Measurements from ENCODE around the gene WNT2B. TPM values are rescaled to one million over a fixed set of nuclear protein-coding genes. Genes with fewer than 3 reads are reported as not detected.

WNT2B gene
- total RNA-seq, 2 donors from 2014 or later = 3.2 to 19.7 TPM

GRCh38 chr1:112509660-112510178 is 954 bp downstream of the WNT2B start:
- TF ChIP-seq POLR2A (IDR thresholded peaks at IDR 0.05) = no peak
- TF ChIP-seq POLR2AphosphoS5 (IDR thresholded peaks at IDR 0.05) = no peak
- TF ChIP-seq, protein P1, sequence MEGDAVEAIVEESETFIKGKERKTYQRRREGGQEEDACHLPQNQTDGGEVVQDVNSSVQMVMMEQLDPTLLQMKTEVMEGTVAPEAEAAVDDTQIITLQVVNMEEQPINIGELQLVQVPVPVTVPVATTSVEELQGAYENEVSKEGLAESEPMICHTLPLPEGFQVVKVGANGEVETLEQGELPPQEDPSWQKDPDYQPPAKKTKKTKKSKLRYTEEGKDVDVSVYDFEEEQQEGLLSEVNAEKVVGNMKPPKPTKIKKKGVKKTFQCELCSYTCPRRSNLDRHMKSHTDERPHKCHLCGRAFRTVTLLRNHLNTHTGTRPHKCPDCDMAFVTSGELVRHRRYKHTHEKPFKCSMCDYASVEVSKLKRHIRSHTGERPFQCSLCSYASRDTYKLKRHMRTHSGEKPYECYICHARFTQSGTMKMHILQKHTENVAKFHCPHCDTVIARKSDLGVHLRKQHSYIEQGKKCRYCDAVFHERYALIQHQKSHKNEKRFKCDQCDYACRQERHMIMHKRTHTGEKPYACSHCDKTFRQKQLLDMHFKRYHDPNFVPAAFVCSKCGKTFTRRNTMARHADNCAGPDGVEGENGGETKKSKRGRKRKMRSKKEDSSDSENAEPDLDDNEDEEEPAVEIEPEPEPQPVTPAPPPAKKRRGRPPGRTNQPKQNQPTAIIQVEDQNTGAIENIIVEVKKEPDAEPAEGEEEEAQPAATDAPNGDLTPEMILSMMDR (IDR thresholded peaks at IDR 0.05) = no peak
- Histone ChIP-seq H3K27ac (no peak overlapping the region), H3K4me1 (replicated peaks) (no peaks in the 10 kb centered on the region), H3K36me3 (no peaks in the 10 kb centered on the region), H3K27me3 (replicated peaks; ENCODE audit: insufficient read depth) (no peaks in the 10 kb centered on the region), H3K9me3 (no peaks in the 10 kb centered on the region), H3K4me3 (no peak overlapping the region)
- no peak for DNase-seq (ENCODE audit: low spot score)
- intact Hi-C loops (cut with DNase I) = loop anchor here (10.0 kb wide), 1 partner anchor 165 kb away; the partner anchor contains the start of gene MOV10
- WGBS = 60% methylated on average over 16 of the region's 16 CpGs

- DNase-seq (ENCODE audit: low spot score) = no peak
- H3K4me1 ChIP-seq (replicated peaks) = no peaks in the 10 kb centered on the region
- no peak for TF ChIP-seq POLR2A (IDR thresholded peaks at IDR 0.05)
- no peak for TF ChIP-seq POLR2AphosphoS5 (IDR thresholded peaks at IDR 0.05)
- TF ChIP-seq, protein P1 (IDR thresholded peaks at IDR 0.05) = no peak
- H3K27me3 ChIP-seq (replicated peaks; ENCODE audit: insufficient read depth) = no peaks in the 10 kb centered on the region
- H3K9me3 ChIP-seq = no peaks in the 10 kb centered on the region
- H3K27ac ChIP-seq = no peak overlapping the region
- H3K36me3 ChIP-seq = no peaks in the 10 kb centered on the region
- no peak overlapping the region for H3K4me3 ChIP-seq
- 81% methylated on average over 7 of the region's 7 CpGs for WGBS
- intact Hi-C loops (cut with DNase I) = no loop called here
Measured at GRCh38 chr1:112510340-112510739, 1.6 kb downstream of the WNT2B start.

- DNase-seq (ENCODE audit: low spot score) = no peak
- no peaks in the 10 kb centered on the region for H3K4me1 ChIP-seq (replicated peaks)
- H3K27me3 ChIP-seq (replicated peaks; ENCODE audit: insufficient read depth) = no peaks in the 10 kb centered on the region
- TF ChIP-seq POLR2AphosphoS5 (IDR thresholded peaks at IDR 0.05) (no peak), POLR2A (IDR thresholded peaks at IDR 0.05) (no peak)
- TF ChIP-seq, protein P1 (IDR thresholded peaks at IDR 0.05) = no peak
- no peaks in the 10 kb centered on the region for H3K36me3 ChIP-seq
- WGBS = 39% methylated on average over 2 of the region's 2 CpGs
- H3K9me3 ChIP-seq = no peaks in the 10 kb centered on the region
- H3K4me3 ChIP-seq = no peak overlapping the region
- no peak overlapping the region for H3K27ac ChIP-seq
- intact Hi-C loops (cut with DNase I) = no loop called here
Measured at GRCh38 chr1:112511897-112512296, 3.1 kb downstream of the WNT2B start.

- no peak for DNase-seq (ENCODE audit: low spot score)
- no peaks in the 10 kb centered on the region for H3K9me3 ChIP-seq
Measured at GRCh38 chr1:112513112-112513870, 4.5 kb downstream of the WNT2B start.

More at GRCh38 chr1:112513112-112513870, 4.5 kb downstream of the WNT2B start:
- Histone ChIP-seq H3K4me1 (replicated peaks) (no peaks in the 10 kb centered on the region), H3K4me3 (no peak overlapping the region), H3K36me3 (no peaks in the 10 kb centered on the region), H3K27me3 (replicated peaks; ENCODE audit: insufficient read depth) (no peaks in the 10 kb centered on the region), H3K27ac (no peak overlapping the region)
- WGBS = 28% methylated on average over 9 of the region's 9 CpGs
- intact Hi-C loops (cut with DNase I) = no loop called here
- no peak for TF ChIP-seq POLR2A (IDR thresholded peaks at IDR 0.05)
- TF ChIP-seq POLR2AphosphoS5 (IDR thresholded peaks at IDR 0.05) = no peak
- TF ChIP-seq, protein P1 (IDR thresholded peaks at IDR 0.05) = no peak
